Fibroblast of lung (primary cell): ENCODE results near the gene EDEM1. TPM values are rescaled to one million over a fixed set of nuclear protein-coding genes. Genes with fewer than 3 reads are reported as not detected.

Experiments used
- DNase-seq, 2 donors: peaks; one replicate each; pipeline versions ENCODE4 v3.0.0 to v3.0.0-alpha.2; 2010; ENCODE audit warnings: low read depth in 2 of 2
- H2AFZ ChIP-seq: 2 replicates; pipeline ENCODE4 v1.5.1; 2012; ENCODE audit warnings: low read length, control low read depth, inconsistent platforms
- H3K27ac ChIP-seq: 2 replicates; pipeline ENCODE4 v1.5.1; 2011; ENCODE audit warnings: low read length, control low read depth; ENCODE audit not compliant: insufficient read depth
- H3K27me3 ChIP-seq: 2 replicates; pipeline ENCODE4 v1.5.1; 2011; ENCODE audit warnings: mild to moderate bottlenecking, low read length; ENCODE audit not compliant: control insufficient read depth, insufficient read depth
- H3K36me3 ChIP-seq: 2 replicates; pipeline ENCODE4 v1.5.1; 2011; ENCODE audit warnings: low read length; ENCODE audit not compliant: control insufficient read depth, insufficient read depth
- H3K4me1 ChIP-seq: 2 replicates; pipeline ENCODE4 v1.5.1; 2011; ENCODE audit warnings: low read length; ENCODE audit not compliant: control insufficient read depth, insufficient read depth; ENCODE audit errors: extremely low read depth
- H3K4me2 ChIP-seq: 2 replicates; pipeline ENCODE4 v1.5.1; 2011; ENCODE audit warnings: low read length, control low read depth; ENCODE audit not compliant: insufficient read depth; ENCODE audit errors: extremely low read depth
- H3K4me3 ChIP-seq, 4 experiments: fragments of 200-600 bp in 1 of 4; sonication (generic) in 1 of 4; replicated peaks in 1 of 4; 2 replicates each; pipeline ENCODE4 v1.5.1; 2011 to 2016; ENCODE audit warnings: low read length in 4 of 4, low read depth in 3 of 4, mild to moderate bottlenecking in 3 of 4, control low read depth in 2 of 4, inconsistent platforms in 1 of 4, mixed read lengths in 1 of 4; ENCODE audit not compliant: insufficient read depth in 1 of 4; ENCODE audit errors: control extremely low read depth in 1 of 4
- H3K79me2 ChIP-seq: 2 replicates; pipeline ENCODE4 v1.5.1; 2012; ENCODE audit warnings: mild to moderate bottlenecking, low read length, inconsistent platforms; ENCODE audit not compliant: control insufficient read depth, insufficient read depth
- H3K9ac ChIP-seq: 2 replicates; pipeline ENCODE4 v1.5.1; 2011; ENCODE audit warnings: mild to moderate bottlenecking, low read length, control low read depth; ENCODE audit not compliant: insufficient read depth
- H3K9me3 ChIP-seq: 2 replicates; pipeline ENCODE4 v1.5.1; 2012; ENCODE audit warnings: low read depth, low read length; ENCODE audit not compliant: control insufficient read depth, insufficient read depth
- H4K20me1 ChIP-seq: 2 replicates; pipeline ENCODE4 v1.5.1; 2011; ENCODE audit warnings: low read length; ENCODE audit not compliant: control insufficient read depth, insufficient read depth; ENCODE audit errors: extremely low read depth
- EZH2 ChIP-seq: IDR thresholded peaks from 2 replicates; pipeline ENCODE4 v1.5.1; 2012; ENCODE audit warnings: low read length, control low read depth, mild to moderate bottlenecking; ENCODE audit errors: missing control alignments
- polyA plus RNA-seq, 2 donors: library from polyadenylated mRNA; depleted of rRNA in 1 of 2; stranded (reverse) in 1 of 2; unstranded in 1 of 2; fragments of >200 nt; gene quantifications; 2 replicates each; pipeline ENCODE4 v1.2.1, GENCODE V29; 2011 to 2012; ENCODE audit warnings: missing spikeins in 1 of 2
- total RNA-seq: library from RNA; depleted of rRNA; stranded (reverse); fragments of >200 nt; gene quantifications from 2 replicates; pipeline ENCODE4 v1.2.1, GENCODE V29; 2014
- TF ChIP-seq, protein P1 (sequence below), 2 donors: IDR thresholded peaks in 1 of 2; conservative IDR thresholded peaks in 1 of 2; 1 replicate in 1 of 2; 2 replicates in 1 of 2; pipeline ENCODE4 v1.5.1; 2011 to 2012; ENCODE audit warnings: low read length in 2 of 2, control low read depth in 1 of 2, inconsistent platforms in 1 of 2, low read depth in 1 of 2, mild to moderate bottlenecking in 1 of 2

Gene EDEM1
- total and polyA plus RNA-seq, 2 donors (not counting 1 experiment from before 2014, with no cell fraction given) = 23.6 to 42.4 TPM

DNA sequence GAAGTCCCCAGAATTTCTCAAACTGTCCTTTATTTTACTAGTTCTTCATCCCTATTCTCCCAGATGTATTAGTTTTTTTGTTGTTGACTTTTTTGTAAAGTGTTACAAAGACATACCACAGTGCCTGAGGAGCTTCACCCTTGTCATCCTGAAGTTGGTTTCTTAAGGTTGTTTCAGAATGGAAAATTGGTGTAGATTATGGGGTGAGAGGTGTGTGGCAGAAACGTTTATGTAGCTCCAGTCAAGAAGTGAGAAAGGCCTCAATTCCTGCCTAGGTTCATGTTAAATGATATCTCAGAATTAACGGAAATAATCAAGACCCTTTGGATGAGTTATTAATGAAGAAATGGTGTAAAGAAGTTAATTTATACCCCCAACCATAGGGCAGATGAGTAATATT is 6.8 kb downstream of the EDEM1 start:
- Histone ChIP-seq H3K9ac (no peak overlapping the region), H2AFZ (no peak overlapping the region)

DNA sequence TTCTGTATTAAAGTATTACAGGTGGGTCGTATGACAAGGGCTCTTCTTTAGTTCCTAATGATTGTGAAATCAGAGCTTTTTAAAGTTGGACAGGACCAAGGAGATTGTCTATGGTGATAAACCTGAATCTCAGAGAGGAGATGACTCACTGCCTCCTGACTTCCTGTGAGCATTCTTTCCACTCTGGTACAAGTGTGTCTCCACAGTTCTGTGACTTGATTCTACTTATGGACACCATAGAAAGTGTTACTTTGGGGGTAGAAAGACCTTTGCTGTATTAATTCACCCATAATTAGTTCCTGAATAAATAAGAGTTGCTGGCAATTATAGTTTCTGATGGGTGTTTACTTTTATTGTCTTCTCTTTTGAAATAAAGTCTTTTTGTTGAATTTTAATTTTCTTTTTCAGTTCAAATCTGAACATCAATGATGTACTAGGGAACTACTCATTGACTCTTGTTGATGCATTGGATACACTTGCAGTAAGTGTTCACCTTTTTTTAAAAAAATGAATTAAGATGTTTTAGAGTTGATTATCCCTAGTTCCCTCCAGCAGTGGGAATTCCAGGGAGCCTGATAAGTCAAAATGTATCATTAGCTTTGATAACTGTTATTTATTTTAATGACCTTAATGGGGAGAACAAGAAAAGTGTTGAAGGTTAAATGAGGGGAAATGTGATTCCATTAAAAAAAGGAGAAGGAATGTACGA is 7.4 kb downstream of the EDEM1 start:
- Histone ChIP-seq H3K79me2 (peaks cover 55% of the 10 kb centered on the region), H3K4me2 (no peak overlapping the region), H4K20me1 (no peaks in the 10 kb centered on the region), H3K9me3 (no peaks in the 10 kb centered on the region), H3K27ac (no peak overlapping the region), H3K36me3 (peaks cover 5% of the 10 kb centered on the region), H3K9ac (no peak overlapping the region), H3K4me3 (no peak overlapping the region), H3K4me1 (peaks cover 12% of the 10 kb centered on the region), H2AFZ (no peak overlapping the region), H3K27me3 (no peaks in the 10 kb centered on the region)
- DNase-seq = peak; percentile 62 to 93
- TF ChIP-seq, protein P1, sequence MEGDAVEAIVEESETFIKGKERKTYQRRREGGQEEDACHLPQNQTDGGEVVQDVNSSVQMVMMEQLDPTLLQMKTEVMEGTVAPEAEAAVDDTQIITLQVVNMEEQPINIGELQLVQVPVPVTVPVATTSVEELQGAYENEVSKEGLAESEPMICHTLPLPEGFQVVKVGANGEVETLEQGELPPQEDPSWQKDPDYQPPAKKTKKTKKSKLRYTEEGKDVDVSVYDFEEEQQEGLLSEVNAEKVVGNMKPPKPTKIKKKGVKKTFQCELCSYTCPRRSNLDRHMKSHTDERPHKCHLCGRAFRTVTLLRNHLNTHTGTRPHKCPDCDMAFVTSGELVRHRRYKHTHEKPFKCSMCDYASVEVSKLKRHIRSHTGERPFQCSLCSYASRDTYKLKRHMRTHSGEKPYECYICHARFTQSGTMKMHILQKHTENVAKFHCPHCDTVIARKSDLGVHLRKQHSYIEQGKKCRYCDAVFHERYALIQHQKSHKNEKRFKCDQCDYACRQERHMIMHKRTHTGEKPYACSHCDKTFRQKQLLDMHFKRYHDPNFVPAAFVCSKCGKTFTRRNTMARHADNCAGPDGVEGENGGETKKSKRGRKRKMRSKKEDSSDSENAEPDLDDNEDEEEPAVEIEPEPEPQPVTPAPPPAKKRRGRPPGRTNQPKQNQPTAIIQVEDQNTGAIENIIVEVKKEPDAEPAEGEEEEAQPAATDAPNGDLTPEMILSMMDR (conservative IDR thresholded peaks at IDR 0.05 in 1 of 2, IDR thresholded peaks at IDR 0.05 in 1 of 2; ENCODE audit: low read depth in 1 of 2, low read length in 2 of 2) = no peak
- TF ChIP-seq EZH2 = no peak

More for the DNA sequence above, 6.8 kb downstream of the EDEM1 start:
- Histone ChIP-seq H3K27ac (no peak overlapping the region), H3K9me3 (no peaks in the 10 kb centered on the region), H3K36me3 (peaks cover 4% of the 10 kb centered on the region), H3K4me3 (no peak overlapping the region), H3K4me1 (peaks cover 12% of the 10 kb centered on the region), H3K79me2 (peaks cover 60% of the 10 kb centered on the region), H3K4me2 (no peak overlapping the region), H4K20me1 (no peaks in the 10 kb centered on the region), H3K27me3 (no peaks in the 10 kb centered on the region)
- no peak for TF ChIP-seq EZH2
- TF ChIP-seq, protein P1 (conservative IDR thresholded peaks at IDR 0.05 in 1 of 2, IDR thresholded peaks at IDR 0.05 in 1 of 2; ENCODE audit: low read depth in 1 of 2, low read length in 2 of 2) = no peak
- DNase-seq = no peak

DNA sequence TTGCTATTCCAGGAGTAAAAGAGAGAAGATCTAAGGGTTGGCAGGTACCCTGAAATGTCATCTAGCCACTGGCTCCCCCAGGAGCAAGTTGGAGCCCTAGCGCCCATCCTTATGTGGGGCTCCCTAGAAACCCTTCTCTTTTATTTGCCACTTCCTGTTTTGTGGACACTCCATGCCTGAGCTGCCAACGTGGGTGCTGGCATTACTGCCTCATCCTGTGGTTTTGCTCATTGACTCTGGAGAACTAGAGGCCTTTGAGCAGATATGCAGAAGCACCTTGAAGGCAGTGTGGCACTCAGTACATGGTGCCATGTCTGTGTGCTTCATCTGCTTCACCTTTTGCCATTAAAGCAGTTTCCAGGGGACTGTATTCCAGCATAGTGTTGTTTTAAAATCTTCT is 8.1 kb downstream of the EDEM1 start:
- Histone ChIP-seq H3K4me1 (peaks cover 12% of the 10 kb centered on the region), H3K9ac (no peak overlapping the region), H3K79me2 (peaks cover 49% of the 10 kb centered on the region), H3K27me3 (no peaks in the 10 kb centered on the region), H3K36me3 (peaks cover 5% of the 10 kb centered on the region), H3K4me3 (no peak overlapping the region), H2AFZ (no peak overlapping the region), H4K20me1 (no peaks in the 10 kb centered on the region), H3K27ac (peak overlapping the region; percentile 35), H3K9me3 (no peaks in the 10 kb centered on the region), H3K4me2 (no peak overlapping the region)
- peak in 1 of 2 donors; percentile 31 for DNase-seq
- TF ChIP-seq, protein P1 (conservative IDR thresholded peaks at IDR 0.05 in 1 of 2, IDR thresholded peaks at IDR 0.05 in 1 of 2; ENCODE audit: low read depth in 1 of 2, low read length in 2 of 2) = no peak
